GM12873 (cell line): Measurements from ENCODE around the gene MSL2.

Source experiments
- TF ChIP-seq, protein P1 (sequence below): IDR thresholded peaks from 2 replicates; pipeline ENCODE4 v1.5.1; 2012; ENCODE audit warnings: low read depth, mild to moderate bottlenecking, moderate library complexity, low read length, control low read depth; ENCODE audit not compliant: insufficient read depth; ENCODE audit errors: missing control alignments

MSL2 gene

GRCh38 chr3:136196064-136196400 lies at the start of gene MSL2:
Gene MSL2 (minus strand): TSS chr3:136196335. CDS start chr3:136195113, 1,222 bp downstream.
- TF ChIP-seq, protein P1, sequence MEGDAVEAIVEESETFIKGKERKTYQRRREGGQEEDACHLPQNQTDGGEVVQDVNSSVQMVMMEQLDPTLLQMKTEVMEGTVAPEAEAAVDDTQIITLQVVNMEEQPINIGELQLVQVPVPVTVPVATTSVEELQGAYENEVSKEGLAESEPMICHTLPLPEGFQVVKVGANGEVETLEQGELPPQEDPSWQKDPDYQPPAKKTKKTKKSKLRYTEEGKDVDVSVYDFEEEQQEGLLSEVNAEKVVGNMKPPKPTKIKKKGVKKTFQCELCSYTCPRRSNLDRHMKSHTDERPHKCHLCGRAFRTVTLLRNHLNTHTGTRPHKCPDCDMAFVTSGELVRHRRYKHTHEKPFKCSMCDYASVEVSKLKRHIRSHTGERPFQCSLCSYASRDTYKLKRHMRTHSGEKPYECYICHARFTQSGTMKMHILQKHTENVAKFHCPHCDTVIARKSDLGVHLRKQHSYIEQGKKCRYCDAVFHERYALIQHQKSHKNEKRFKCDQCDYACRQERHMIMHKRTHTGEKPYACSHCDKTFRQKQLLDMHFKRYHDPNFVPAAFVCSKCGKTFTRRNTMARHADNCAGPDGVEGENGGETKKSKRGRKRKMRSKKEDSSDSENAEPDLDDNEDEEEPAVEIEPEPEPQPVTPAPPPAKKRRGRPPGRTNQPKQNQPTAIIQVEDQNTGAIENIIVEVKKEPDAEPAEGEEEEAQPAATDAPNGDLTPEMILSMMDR = no peak

DNA sequence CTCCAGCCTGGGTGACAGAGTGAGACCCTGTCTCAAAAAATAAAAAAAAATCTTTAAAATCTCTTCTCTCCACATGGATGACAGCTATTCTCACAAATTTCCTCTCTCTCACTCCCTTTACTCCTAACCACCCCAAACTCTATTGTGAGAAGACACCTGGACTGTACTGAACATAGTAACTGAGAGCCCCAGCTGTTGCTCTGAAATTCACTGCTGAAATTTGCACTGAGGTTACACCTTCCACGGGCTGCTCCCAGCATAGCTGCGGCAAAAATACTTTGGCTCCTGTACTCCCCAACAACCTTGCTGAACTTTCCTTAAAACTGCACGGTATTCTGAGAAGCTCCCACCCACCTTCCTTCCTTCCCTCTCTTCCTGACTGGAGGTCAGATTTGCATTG lies 49.6 kb upstream of the MSL2 start:
- TF ChIP-seq, protein P1 = no peak

DNA sequence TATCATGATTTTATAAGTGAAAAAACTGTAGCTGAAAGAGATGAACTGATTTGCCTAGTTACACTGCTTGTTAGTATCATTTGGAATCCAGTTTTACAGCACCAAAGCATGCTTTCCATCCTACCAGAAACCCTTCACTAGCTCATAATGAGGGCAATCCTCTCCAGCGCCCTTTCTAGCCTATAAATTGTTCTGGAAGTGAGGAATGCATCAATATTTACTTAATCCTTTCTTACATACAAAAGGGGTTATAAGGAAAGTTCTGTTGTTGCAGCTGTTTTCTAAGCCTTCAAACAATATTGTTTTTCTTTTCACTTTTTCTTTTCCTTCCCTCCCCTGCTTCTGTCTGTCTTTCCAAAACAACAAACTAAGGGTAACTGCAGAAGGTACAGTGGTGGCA lies 43.0 kb upstream of the MSL2 start:
- TF ChIP-seq, protein P1 = no peak

DNA sequence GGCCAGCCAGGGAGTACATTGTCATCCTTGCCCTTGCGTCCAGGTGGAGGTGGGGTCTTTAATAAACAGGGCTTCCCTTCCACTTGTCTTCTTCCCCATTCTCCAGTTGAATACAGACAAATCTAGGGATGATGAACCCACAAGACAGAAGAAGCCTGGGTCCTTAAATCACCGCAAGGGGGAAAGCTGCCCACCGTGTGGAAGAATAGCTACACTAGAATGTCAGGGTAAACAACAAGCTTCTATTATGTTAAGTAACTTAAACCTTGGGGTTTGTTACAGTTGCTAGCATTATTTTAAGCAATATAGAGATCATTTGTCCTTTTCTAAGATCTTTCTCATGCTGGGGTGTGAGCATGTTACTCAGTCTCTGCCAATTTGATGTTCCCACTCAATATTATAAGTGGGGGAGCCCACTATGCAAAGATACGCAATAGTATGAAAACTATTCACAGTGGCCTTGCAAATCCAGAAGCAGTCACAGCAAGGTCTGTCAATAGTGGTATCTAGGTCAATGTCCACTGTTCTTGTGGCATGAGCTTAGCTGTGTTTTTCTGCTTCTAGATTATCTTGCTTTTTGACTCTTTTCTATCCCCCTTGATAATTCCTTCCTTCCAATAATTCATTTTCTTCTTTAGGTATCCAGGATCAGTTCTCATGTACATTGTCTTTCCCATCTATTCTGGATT lies 42.0 kb upstream of the MSL2 start:
- TF ChIP-seq, protein P1 = no peak

GRCh38 chr3:136237103-136237502 lies 41.0 kb upstream of the MSL2 start:
- TF ChIP-seq, protein P1 = no peak

GRCh38 chr3:136236109-136236508 lies 40.0 kb upstream of the MSL2 start:
- TF ChIP-seq, protein P1 = no peak

- TF ChIP-seq, protein P1 = no peak
Observed at GRCh38 chr3:136235545-136235944, 39.4 kb upstream of the MSL2 start.
